T-helper 1 cell treated with Interleukin-12 subunit alpha and Interleukin-12 subunit beta and Interleukin-4 antibody, amounts not matched to agents 30 μg/mL and 1 μg/mL, for 36 hours (primary cell): ENCODE measurements around the gene KHDC1.
"Not testable (repeated sequence)": the region's sequence is repeated elsewhere in the genome, so short reads cannot be mapped to it uniquely, and the experiment has no call there.

ENCODE experiments used
- H3K27ac Mint-ChIP-seq: one replicate; pipeline ENCODE4 v1.8.0; 2021; ENCODE audit warnings: mild to moderate bottlenecking, mixed read lengths
- H3K27me3 Mint-ChIP-seq: one replicate; pipeline ENCODE4 v1.8.0; 2021; ENCODE audit warnings: low read depth, mixed read lengths
- H3K36me3 Mint-ChIP-seq: one replicate; pipeline ENCODE4 v1.8.0; 2021; ENCODE audit warnings: low read depth, mixed read lengths
- H3K4me1 Mint-ChIP-seq: one replicate; pipeline ENCODE4 v1.8.0; 2021; ENCODE audit warnings: low read depth, mixed read lengths
- H3K4me3 Mint-ChIP-seq: one replicate; pipeline ENCODE4 v1.8.0; 2021; ENCODE audit warnings: mild to moderate bottlenecking, moderate library complexity, mixed read lengths
- H3K9me3 Mint-ChIP-seq: one replicate; pipeline ENCODE4 v1.8.0; 2021; ENCODE audit warnings: mixed read lengths

The KHDC1 gene

GRCh38 chr6:73262671-73263569 lies at the start of gene KHDC1:
Gene KHDC1 (minus strand): TSS chr6:73263196. CDS start chr6:73242517, 20,679 bp downstream.
- no peaks in the 10 kb centered on the region for H3K9me3 Mint-ChIP-seq
- no peaks in the 10 kb centered on the region for H3K27me3 Mint-ChIP-seq
- peaks cover 33% of the 10 kb centered on the region for H3K4me1 Mint-ChIP-seq
- peak within 1 kb of the TSS; percentile 69 for H3K27ac Mint-ChIP-seq
- peak within 1 kb of the TSS; percentile 91 for H3K4me3 Mint-ChIP-seq
- H3K36me3 Mint-ChIP-seq, result peaks cover 7% of the 10 kb centered on the region

DNA sequence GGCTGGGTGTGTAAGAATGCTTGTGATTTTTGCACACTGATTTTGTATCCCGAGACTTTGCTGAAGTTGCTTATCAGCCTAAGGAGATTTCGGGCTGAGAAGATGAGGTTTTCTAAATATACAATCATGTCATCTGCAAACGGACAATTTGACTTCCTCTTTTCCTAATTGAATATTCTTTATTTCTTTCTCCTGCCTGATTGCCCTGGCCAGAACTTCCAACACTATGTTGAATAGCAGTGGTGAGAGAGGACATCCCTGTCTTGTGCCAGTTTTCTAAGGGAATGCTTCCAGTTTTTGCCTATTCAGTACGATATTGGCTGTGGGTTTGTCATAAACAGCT lies 47.5 kb upstream of the KHDC1 start:
- not testable (repeated sequence) for H3K9me3 Mint-ChIP-seq, H3K36me3 Mint-ChIP-seq
- Mint-ChIP-seq H3K27ac (peak overlapping the region; percentile 76), H3K27me3 (peaks cover 51% of the 10 kb centered on the region), H3K4me1 (peaks cover 24% of the 10 kb centered on the region), H3K4me3 (peak overlapping the region; percentile 96)

GRCh38 chr6:73309785-73310502 lies 46.9 kb upstream of the KHDC1 start:
- peak overlapping the region; percentile 96 for H3K4me3 Mint-ChIP-seq
- no peaks in the 10 kb centered on the region for H3K36me3 Mint-ChIP-seq
- H3K9me3 Mint-ChIP-seq, result peaks cover 4% of the 10 kb centered on the region
- H3K4me1 Mint-ChIP-seq, result peaks cover 24% of the 10 kb centered on the region
- H3K27ac Mint-ChIP-seq, result peak overlapping the region; percentile 76
- peaks cover 46% of the 10 kb centered on the region for H3K27me3 Mint-ChIP-seq

DNA sequence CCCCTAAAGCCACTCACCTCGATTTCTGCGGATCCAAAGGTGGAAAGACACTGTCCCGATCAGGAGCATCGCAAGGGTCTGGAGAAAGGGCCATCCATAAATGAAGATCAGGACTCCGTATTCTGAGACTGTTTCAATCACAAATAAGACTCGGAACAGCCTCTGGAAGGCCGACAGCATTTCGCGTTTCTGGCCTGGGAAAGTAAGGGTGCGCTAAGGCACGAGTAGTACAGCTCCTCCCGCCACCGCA lies 46.5 kb upstream of the KHDC1 start:
- H3K4me1 Mint-ChIP-seq, result peaks cover 24% of the 10 kb centered on the region
- H3K4me3 Mint-ChIP-seq, result peak overlapping the region; percentile 96
- peak overlapping the region; percentile 76 for H3K27ac Mint-ChIP-seq
- peaks cover 4% of the 10 kb centered on the region for H3K9me3 Mint-ChIP-seq
- H3K36me3 Mint-ChIP-seq, result no peaks in the 10 kb centered on the region
- peaks cover 42% of the 10 kb centered on the region for H3K27me3 Mint-ChIP-seq

GRCh38 chr6:73308712-73309534 lies 45.9 kb upstream of the KHDC1 start:
- Mint-ChIP-seq H3K4me1 (peaks cover 24% of the 10 kb centered on the region), H3K27ac (peak overlapping the region; percentile 76), H3K27me3 (peaks cover 37% of the 10 kb centered on the region), H3K36me3 (no peaks in the 10 kb centered on the region), H3K4me3 (peak overlapping the region; percentile 96), H3K9me3 (peaks cover 4% of the 10 kb centered on the region)

- not testable (repeated sequence) for H3K27me3 Mint-ChIP-seq, H3K4me3 Mint-ChIP-seq, H3K4me1 Mint-ChIP-seq, H3K27ac Mint-ChIP-seq, H3K36me3 Mint-ChIP-seq, H3K9me3 Mint-ChIP-seq
Observed at GRCh38 chr6:73303773-73304172, 40.8 kb upstream of the KHDC1 start.

GRCh38 chr6:73302339-73302738 lies 39.3 kb upstream of the KHDC1 start:
- no peak overlapping the region for H3K27ac Mint-ChIP-seq
- H3K27me3 Mint-ChIP-seq, result no peaks in the 10 kb centered on the region
- peaks cover 2% of the 10 kb centered on the region for H3K4me1 Mint-ChIP-seq
- H3K9me3 Mint-ChIP-seq, result no peaks in the 10 kb centered on the region
- H3K4me3 Mint-ChIP-seq, result no peak overlapping the region
- H3K36me3 Mint-ChIP-seq, result peaks cover 4% of the 10 kb centered on the region

DNA sequence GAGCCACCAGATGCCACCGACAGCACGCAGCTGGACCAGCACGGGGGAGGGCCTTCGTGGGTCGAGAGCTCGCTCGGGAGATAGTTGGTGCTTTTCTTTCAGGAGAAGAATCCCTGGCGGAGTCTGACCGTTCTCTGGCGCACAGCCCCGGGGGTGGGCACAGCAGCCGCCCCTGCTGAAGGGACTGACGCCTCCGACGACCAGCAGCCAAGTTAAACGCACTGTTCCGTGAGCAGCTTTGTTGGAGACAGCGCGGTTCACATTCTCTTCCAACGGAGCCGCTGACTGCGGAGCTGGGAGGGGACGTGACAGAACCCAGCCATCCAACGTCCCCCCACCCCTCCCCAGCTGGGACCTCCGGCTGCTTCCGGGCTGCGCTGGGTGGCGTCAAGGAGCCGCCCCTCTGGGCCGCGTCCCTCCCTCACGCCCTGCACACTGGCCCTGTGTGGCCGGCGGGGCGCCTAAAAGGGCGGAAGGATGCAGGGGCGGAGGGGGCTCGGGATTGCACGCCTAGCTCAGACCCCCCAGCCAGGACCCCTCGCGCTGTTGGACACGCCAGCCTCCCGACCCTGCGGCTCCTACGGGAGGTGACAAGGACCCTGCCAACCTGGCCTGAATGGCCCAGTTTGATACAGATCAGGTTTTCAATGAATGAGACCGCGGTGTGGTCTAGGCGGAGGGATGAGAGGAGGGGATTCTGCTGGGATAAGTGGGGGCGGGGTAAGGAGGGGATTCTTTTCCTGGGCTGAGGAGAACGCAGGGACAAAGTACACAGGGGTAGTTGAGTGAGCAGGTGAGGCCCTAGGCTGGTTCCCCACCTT lies 36.4 kb upstream of the KHDC1 start:
- Mint-ChIP-seq H3K36me3 (peaks cover 7% of the 10 kb centered on the region), H3K27me3 (no peaks in the 10 kb centered on the region), H3K4me3 (no peak overlapping the region), H3K4me1 (no peaks in the 10 kb centered on the region), H3K9me3 (peaks cover 6% of the 10 kb centered on the region), H3K27ac (no peak overlapping the region)

- peaks cover 9% of the 10 kb centered on the region for H3K36me3 Mint-ChIP-seq
- no peaks in the 10 kb centered on the region for H3K27me3 Mint-ChIP-seq
- no peak overlapping the region for H3K27ac Mint-ChIP-seq
- peaks cover 6% of the 10 kb centered on the region for H3K9me3 Mint-ChIP-seq
- H3K4me3 Mint-ChIP-seq, result no peak overlapping the region
- H3K4me1 Mint-ChIP-seq, result no peaks in the 10 kb centered on the region
Observed at GRCh38 chr6:73293331-73293730, 30.3 kb upstream of the KHDC1 start.

DNA sequence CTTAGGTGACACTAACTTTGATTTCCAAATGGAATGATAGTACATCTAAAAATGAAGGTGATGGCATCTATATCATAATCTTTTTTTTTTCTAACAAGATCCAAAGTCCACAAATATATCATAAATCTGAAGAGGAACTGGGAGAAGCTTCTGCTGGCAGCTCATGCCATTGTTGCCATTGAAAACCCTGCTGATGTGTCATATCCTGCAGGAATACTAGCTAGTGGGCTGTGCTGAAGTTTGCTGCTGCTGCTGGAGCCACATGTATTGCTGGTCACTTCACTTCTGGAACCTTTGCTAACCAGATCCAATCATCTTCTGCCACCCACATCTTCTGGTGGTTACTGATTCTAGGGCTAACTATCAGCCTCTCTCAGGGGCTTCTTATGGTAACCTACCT lies 27.4 kb upstream of the KHDC1 start:
- Mint-ChIP-seq H3K27ac (no peak overlapping the region), H3K27me3 (no peaks in the 10 kb centered on the region), H3K36me3 (peaks cover 9% of the 10 kb centered on the region), H3K4me3 (no peak overlapping the region), H3K9me3 (peaks cover 6% of the 10 kb centered on the region), H3K4me1 (peaks cover 3% of the 10 kb centered on the region)

DNA sequence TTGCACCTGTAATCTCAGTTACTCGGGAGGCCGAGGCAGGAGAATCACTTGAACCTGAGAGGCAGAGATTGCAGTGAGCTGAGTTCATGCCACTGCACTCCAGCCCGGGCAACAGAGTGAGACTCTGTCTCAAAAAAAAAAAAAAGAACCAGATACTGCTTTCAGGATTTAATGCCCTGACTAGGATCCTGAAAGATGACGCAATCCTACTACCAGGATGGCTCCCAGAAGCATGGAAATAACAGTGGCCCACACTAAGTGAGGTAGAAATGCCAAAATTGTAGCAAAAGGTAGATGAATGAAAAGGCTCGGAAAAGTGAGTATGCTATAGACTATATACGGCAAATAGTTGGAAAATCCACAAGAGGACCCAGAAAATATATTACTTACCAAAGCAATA lies 23.8 kb upstream of the KHDC1 start:
- Mint-ChIP-seq H3K4me1 (peaks cover 5% of the 10 kb centered on the region), H3K36me3 (no peaks in the 10 kb centered on the region), H3K27ac (no peak overlapping the region), H3K9me3 (no peaks in the 10 kb centered on the region), H3K4me3 (no peak overlapping the region), H3K27me3 (no peaks in the 10 kb centered on the region)

- Mint-ChIP-seq H3K4me3 (no peak overlapping the region), H3K4me1 (peaks cover 5% of the 10 kb centered on the region), H3K36me3 (no peaks in the 10 kb centered on the region), H3K9me3 (no peaks in the 10 kb centered on the region), H3K27me3 (no peaks in the 10 kb centered on the region), H3K27ac (no peak overlapping the region)
Observed at GRCh38 chr6:73285674-73286283, 22.8 kb upstream of the KHDC1 start.

- no peaks in the 10 kb centered on the region for H3K27me3 Mint-ChIP-seq
- no peaks in the 10 kb centered on the region for H3K9me3 Mint-ChIP-seq
- H3K4me1 Mint-ChIP-seq, result peaks cover 5% of the 10 kb centered on the region
- peaks cover 2% of the 10 kb centered on the region for H3K36me3 Mint-ChIP-seq
- H3K27ac Mint-ChIP-seq, result no peak overlapping the region
- no peak overlapping the region for H3K4me3 Mint-ChIP-seq
Observed at GRCh38 chr6:73282871-73283270, 19.9 kb upstream of the KHDC1 start.

GRCh38 chr6:73281684-73282083 lies 18.7 kb upstream of the KHDC1 start:
- H3K9me3 Mint-ChIP-seq, result not testable (repeated sequence)

More at GRCh38 chr6:73281684-73282083, 18.7 kb upstream of the KHDC1 start:
- H3K27ac Mint-ChIP-seq, H3K27me3 Mint-ChIP-seq, H3K36me3 Mint-ChIP-seq, H3K4me1 Mint-ChIP-seq, H3K4me3 Mint-ChIP-seq: not testable (repeated sequence)
